HepG2 (cell line): Measurements from ENCODE around the gene SYNJ2. TPM values are rescaled to one million over a fixed set of nuclear protein-coding genes. Genes with fewer than 3 reads are reported as not detected.

Experiments used
- BORCS8-MEF2B ChIP-seq: sonication (generic); formaldehyde crosslinking; IDR thresholded peaks from 2 replicates; pipeline ENCODE4 v1.8.0; 2022; ENCODE audit warnings: mild to moderate bottlenecking, missing genetic modification reagents
- BRCA1 ChIP-seq: sonication (generic); formaldehyde crosslinking; IDR thresholded peaks from 2 replicates; pipeline ENCODE4 v1.4.0; 2020; ENCODE audit warnings: missing genetic modification reagents
- FUBP1 ChIP-seq: sonication (generic); formaldehyde crosslinking; IDR thresholded peaks from 2 replicates; pipeline ENCODE4 v1.5.1; 2020; ENCODE audit warnings: missing genetic modification reagents, mild to moderate bottlenecking, borderline replicate concordance
- GABPB1 ChIP-seq: IDR thresholded peaks from 2 replicates; pipeline ENCODE4 v1.6.1; 2016; ENCODE audit warnings: mild to moderate bottlenecking, missing genetic modification reagents, moderate library complexity, missing compliant biosample characterization
- IKZF1 ChIP-seq: fragments of 450-650 bp; IDR thresholded peaks from 2 replicates; pipeline ENCODE4 v1.7.1; 2016
- IRF2 ChIP-seq: IDR thresholded peaks from 2 replicates; pipeline ENCODE4 v1.6.1; 2018; ENCODE audit warnings: missing genetic modification reagents, missing compliant biosample characterization
- MAX ChIP-seq: IDR thresholded peaks from 2 replicates; pipeline ENCODE4 v1.6.1; 2012; ENCODE audit warnings: inconsistent platforms
- MIXL1 ChIP-seq: IDR thresholded peaks from 2 replicates; pipeline ENCODE4 v1.6.1; 2016
- NCOA2 ChIP-seq: sonication (generic); formaldehyde crosslinking; IDR thresholded peaks from 2 replicates; pipeline ENCODE4 v1.8.0; 2022; ENCODE audit warnings: inconsistent platforms
- POLR2G ChIP-seq: fragments of 200-400 bp; formaldehyde crosslinking; IDR thresholded peaks from 2 replicates; pipeline ENCODE4 v1.6.1; 2018; ENCODE audit warnings: mild to moderate bottlenecking, low read depth, low read length, moderate library complexity
- SNRNP70 ChIP-seq: fragments of 200-400 bp; formaldehyde crosslinking; IDR thresholded peaks from 2 replicates; pipeline ENCODE4 v1.6.1; 2017; ENCODE audit warnings: mild to moderate bottlenecking, low read depth, low read length, moderate library complexity
- ZNF17 ChIP-seq: sonication (generic); formaldehyde crosslinking; IDR thresholded peaks from 2 replicates; pipeline ENCODE4 v1.5.0; 2020; ENCODE audit warnings: mild to moderate bottlenecking, missing genetic modification reagents
- ZNF260 ChIP-seq: sonication (generic); formaldehyde crosslinking; IDR thresholded peaks from 2 replicates; pipeline ENCODE4 v1.4.0; 2020; ENCODE audit warnings: missing genetic modification reagents, low read depth, mild to moderate bottlenecking, borderline replicate concordance
- ZNF562 ChIP-seq: sonication (generic); formaldehyde crosslinking; IDR thresholded peaks from 2 replicates; pipeline ENCODE4 v1.8.0; 2022; ENCODE audit warnings: missing genetic modification reagents, borderline replicate concordance
- ZNF576 ChIP-seq: sonication (generic); formaldehyde crosslinking; IDR thresholded peaks from 2 replicates; pipeline ENCODE4 v1.4.0; 2020; ENCODE audit warnings: mild to moderate bottlenecking, missing genetic modification reagents
- ZNF724P ChIP-seq: sonication (generic); formaldehyde crosslinking; IDR thresholded peaks from 2 replicates; pipeline ENCODE4 v1.8.0; 2022; ENCODE audit warnings: missing genetic modification reagents, borderline replicate concordance
- ZNF770 ChIP-seq: sonication (generic); formaldehyde crosslinking; IDR thresholded peaks from 2 replicates; pipeline ENCODE4 v1.5.0; 2020; ENCODE audit warnings: mild to moderate bottlenecking, missing genetic modification reagents
- polyA plus RNA-seq, 8 experiments: library from polyadenylated mRNA; depleted of rRNA in 3 of 8; stranded (reverse) in 7 of 8; unstranded in 1 of 8; fragments of >200 nt; fragmentation: Illumina TruSeq in 4 of 8; extraction: Trizol in 4 of 8; gene quantifications; 2 replicates each; pipeline versions ENCODE4 v1.2.1 to v1.2.3, GENCODE V29; 2011 to 2016; ENCODE audit warnings: low read depth in 4 of 8, missing spikeins in 1 of 8, mixed read lengths in 1 of 8; ENCODE audit not compliant: insufficient read depth in 1 of 8
- total RNA-seq, 5 experiments: library from RNA; depleted of rRNA; stranded (reverse); fragments of >200 nt; fragmentation: Illumina TruSeq; extraction: Trizol; gene quantifications; 2 replicates each; pipeline ENCODE4 v1.2.3, GENCODE V29; 2016; ENCODE audit warnings: low read depth in 1 of 5
- TF ChIP-seq, protein P1 (sequence below), 2 experiments: sonication (generic) in 1 of 2; formaldehyde crosslinking in 1 of 2; IDR thresholded peaks; 2 replicates each; pipeline versions ENCODE4 v1.4.0 to v1.6.1; 2016 to 2020; ENCODE audit warnings: borderline replicate concordance in 1 of 2, low read depth in 1 of 2, mild to moderate bottlenecking in 1 of 2, missing genetic modification reagents in 1 of 2
- TF ChIP-seq, protein P2 (sequence below): sonication (generic); formaldehyde crosslinking; IDR thresholded peaks from 2 replicates; pipeline ENCODE4 v1.8.1; 2023; ENCODE audit warnings: mild to moderate bottlenecking, inconsistent platforms, moderate library complexity, missing genetic modification reagents, borderline replicate concordance

The SYNJ2 gene
- total and polyA plus RNA-seq, 2 of the 13 experiments (the other 11 are each of a cell fraction or from before 2014, with no cell fraction given), result 39.1 to 57.6 TPM

GRCh38 chr6:158072083-158072721 is 90.5 kb downstream of the SYNJ2 start (continued):
- no peak for TF ChIP-seq FUBP1 (CRISPR knock-in tag)
- TF ChIP-seq GABPB1 (CRISPR knock-in tag), result no peak; the same call in 1 of the 2 replicates
- TF ChIP-seq IKZF1, result no peak
- no peak for TF ChIP-seq ZNF562 (CRISPR knock-in tag)
- TF ChIP-seq POLR2G, result no peak
- TF ChIP-seq MIXL1, result 0 out of 2 replicates have a peak, but pooled peaks have one; percentile 31
- no peak for TF ChIP-seq BRCA1 (CRISPR knock-in tag)
- no peak for TF ChIP-seq SNRNP70
- TF ChIP-seq, protein P1, sequence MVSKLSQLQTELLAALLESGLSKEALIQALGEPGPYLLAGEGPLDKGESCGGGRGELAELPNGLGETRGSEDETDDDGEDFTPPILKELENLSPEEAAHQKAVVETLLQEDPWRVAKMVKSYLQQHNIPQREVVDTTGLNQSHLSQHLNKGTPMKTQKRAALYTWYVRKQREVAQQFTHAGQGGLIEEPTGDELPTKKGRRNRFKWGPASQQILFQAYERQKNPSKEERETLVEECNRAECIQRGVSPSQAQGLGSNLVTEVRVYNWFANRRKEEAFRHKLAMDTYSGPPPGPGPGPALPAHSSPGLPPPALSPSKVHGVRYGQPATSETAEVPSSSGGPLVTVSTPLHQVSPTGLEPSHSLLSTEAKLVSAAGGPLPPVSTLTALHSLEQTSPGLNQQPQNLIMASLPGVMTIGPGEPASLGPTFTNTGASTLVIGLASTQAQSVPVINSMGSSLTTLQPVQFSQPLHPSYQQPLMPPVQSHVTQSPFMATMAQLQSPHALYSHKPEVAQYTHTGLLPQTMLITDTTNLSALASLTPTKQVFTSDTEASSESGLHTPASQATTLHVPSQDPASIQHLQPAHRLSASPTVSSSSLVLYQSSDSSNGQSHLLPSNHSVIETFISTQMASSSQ (IDR thresholded peaks at IDR 0.05; ENCODE audit: low read depth), result no peak
- TF ChIP-seq, protein P1 (CRISPR knock-in tag; IDR thresholded peaks at IDR 0.05; ENCODE audit: borderline replicate concordance), result peak; percentile 30; the same call in 1 of the 2 replicates
- TF ChIP-seq ZNF770 (CRISPR knock-in tag), result no peak
- peak; percentile 46; the same call in 1 of the 2 replicates for TF ChIP-seq MAX
- TF ChIP-seq ZNF17 (CRISPR knock-in tag), result no peak
- TF ChIP-seq NCOA2 (CRISPR knock-in tag), result no peak
- TF ChIP-seq ZNF576 (CRISPR knock-in tag), result 0 out of 2 replicates have a peak, but pooled peaks have one; percentile 37
- TF ChIP-seq, protein P2, sequence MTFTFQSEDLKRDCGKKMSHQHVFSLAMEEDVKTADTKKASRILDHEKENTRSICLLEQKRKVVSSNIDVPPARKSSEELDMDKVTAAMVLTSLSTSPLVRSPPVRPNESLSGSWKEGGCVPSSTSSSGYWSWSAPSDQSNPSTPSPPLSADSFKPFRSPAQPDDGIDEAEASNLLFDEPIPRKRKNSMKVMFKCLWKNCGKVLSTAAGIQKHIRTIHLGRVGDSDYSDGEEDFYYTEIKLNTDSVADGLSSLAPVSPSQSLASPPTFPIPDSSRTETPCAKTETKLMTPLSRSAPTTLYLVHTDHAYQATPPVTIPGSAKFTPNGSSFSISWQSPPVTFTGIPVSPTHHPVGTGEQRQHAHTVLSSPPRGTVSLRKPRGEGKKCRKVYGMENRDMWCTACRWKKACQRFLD (CRISPR knock-in tag), result no peak
- TF ChIP-seq IRF2 (CRISPR knock-in tag), result peak; percentile 40; the same call in 1 of the 2 replicates
- peak; percentile 85; the same call in 1 of the 2 replicates for TF ChIP-seq BORCS8-MEF2B (CRISPR knock-in tag)
- TF ChIP-seq ZNF260 (CRISPR knock-in tag), result no peak
- TF ChIP-seq ZNF724P (CRISPR knock-in tag), result no peak
